HCT116 (cell line): ENCODE results near the gene OCA2.

Source experiments
- ATF3 ChIP-seq: IDR thresholded peaks from 2 replicates; pipeline ENCODE4 v1.6.1; 2012
- CEBPB ChIP-seq: IDR thresholded peaks from 2 replicates; pipeline ENCODE4 v1.6.1; 2012; ENCODE audit warnings: low read depth
- CTCF ChIP-seq, 3 experiments: fragments of 200-600 bp in 1 of 3; sonication (generic) in 1 of 3; IDR thresholded peaks in 2 of 3; conservative IDR thresholded peaks in 1 of 3; 2 replicates each; pipeline ENCODE4 v1.5.1; 2012 to 2017; ENCODE audit warnings: low read depth in 2 of 3, low read length in 2 of 3, antibody characterized with exemption in 1 of 3, borderline replicate concordance in 1 of 3, control low read depth in 1 of 3, mild to moderate bottlenecking in 1 of 3, mixed read lengths in 1 of 3, mixed run types in 1 of 3, moderate library complexity in 1 of 3; ENCODE audit not compliant: insufficient read depth in 1 of 3
- ELF1 ChIP-seq: IDR thresholded peaks from 2 replicates; pipeline ENCODE4 v1.6.1; 2012; ENCODE audit warnings: low read depth, borderline replicate concordance
- EZH2 ChIP-seq: fragments of 200-600 bp; sonication (generic); IDR thresholded peaks from 2 replicates; pipeline ENCODE4 v1.6.1; 2017; ENCODE audit warnings: antibody characterized with exemption, mixed run types
- EZH2phosphoT487 ChIP-seq: fragments of 200-600 bp; IDR thresholded peaks from 2 replicates; pipeline ENCODE4 v1.6.1; 2018; ENCODE audit warnings: antibody characterized with exemption, borderline replicate concordance
- POLR2A ChIP-seq: IDR thresholded peaks from 2 replicates; pipeline ENCODE4 v1.7.0; 2011; ENCODE audit warnings: borderline replicate concordance; ENCODE audit not compliant: insufficient read depth, insufficient read length; ENCODE audit errors: extremely low read depth
- POLR2AphosphoS5 ChIP-seq: IDR thresholded peaks from 2 replicates; pipeline ENCODE4 v1.6.1; 2011; ENCODE audit warnings: mild to moderate bottlenecking, low read depth, low read length, moderate library complexity
- RAD21 ChIP-seq: IDR thresholded peaks from 2 replicates; pipeline ENCODE4 v1.6.1; 2012; ENCODE audit warnings: low read depth, mild to moderate bottlenecking
- SIN3A ChIP-seq: IDR thresholded peaks from 2 replicates; pipeline ENCODE4 v1.6.1; 2012; ENCODE audit warnings: low read depth
- ZBTB33 ChIP-seq: IDR thresholded peaks from 2 replicates; pipeline ENCODE4 v1.6.1; 2011; ENCODE audit warnings: mild to moderate bottlenecking, low read length, moderate library complexity; ENCODE audit not compliant: insufficient replicate concordance; ENCODE audit errors: extremely low read depth

- TF ChIP-seq CTCF (IDR thresholded peaks at IDR 0.05 in 2 of 3, conservative IDR thresholded peaks at IDR 0.05 in 1 of 3; ENCODE audit: borderline replicate concordance in 1 of 3, insufficient read depth in 1 of 3, low read depth in 2 of 3, low read length in 2 of 3), result no peak
- no peak for TF ChIP-seq EZH2phosphoT487
- no peak for TF ChIP-seq RAD21
- no peak for TF ChIP-seq ATF3
- no peak for TF ChIP-seq ZBTB33
- no peak for TF ChIP-seq POLR2AphosphoS5
- no peak for TF ChIP-seq POLR2A
- TF ChIP-seq EZH2, result no peak
- no peak for TF ChIP-seq ELF1
- TF ChIP-seq CEBPB, result no peak
- no peak for TF ChIP-seq SIN3A
Observed at GRCh38 chr15:27990521-27991515, 108.3 kb downstream of the OCA2 start.
